Adrenal gland (tissue), 12 donors: ENCODE data around the gene LIPJ. TPM values are rescaled to one million over a fixed set of nuclear protein-coding genes. Genes with fewer than 3 reads are reported as not detected.

Source experiments
- DNase-seq, 7 donors: peaks; one replicate each; pipeline ENCODE4 v3.0.0-alpha.2; 2019 to 2020
- H3K27ac ChIP-seq, 5 donors: fragments of 200-600 bp; sonication (generic) in 4 of 5; 1 replicate in 3 of 5; 2 replicates in 2 of 5; pipeline versions ENCODE4 v1.5.1 to v1.8.0; 2016 to 2020; ENCODE audit warnings: mild to moderate bottlenecking in 1 of 5
- H3K27me3 ChIP-seq: fragments of 200-600 bp; 2 replicates; pipeline ENCODE4 v1.8.0; 2021
- H3K36me3 ChIP-seq, 2 donors: fragments of 200-600 bp; replicated peaks in 1 of 2; 1 replicate in 1 of 2; 2 replicates in 1 of 2; pipeline versions ENCODE4 v1.5.1 to v1.8.0; 2018 to 2022
- H3K4me1 ChIP-seq, 2 donors: fragments of 200-600 bp; replicated peaks in 1 of 2; 1 replicate in 1 of 2; 2 replicates in 1 of 2; pipeline versions ENCODE4 v1.5.1 to v1.8.0; 2018 to 2021
- H3K4me3 ChIP-seq, 4 donors: fragments of 200-600 bp; sonication (generic) in 3 of 4; one replicate each; pipeline ENCODE4 v1.5.1; 2016 to 2018
- H3K9me3 ChIP-seq, 3 donors: fragments of 200-600 bp; sonication (generic) in 1 of 3; replicated peaks in 1 of 3; 1 replicate in 2 of 3; 2 replicates in 1 of 3; pipeline versions ENCODE4 v1.5.1 to v1.8.0; 2016 to 2021
- POLR2A ChIP-seq, 2 donors: fragments of 450-650 bp; IDR thresholded peaks; one replicate each; pipeline ENCODE4 v1.6.1; 2017; ENCODE audit warnings: antibody characterized with exemption in 2 of 2, mild to moderate bottlenecking in 2 of 2, moderate library complexity in 1 of 2
- WGBS, 4 donors: extraction: QIAGEN DNeasy Blood & Tissue Kit in 2 of 4; methylation state at CpG; one replicate each; pipeline versions ENCODE4 v1.1.5 to v1.1.7; 2013 to 2017; 5-methylcytosine and 5-hydroxymethylcytosine counted together
- intact Hi-C, 2 donors: fragments of 100-400 bp; cut with DNase I; formaldehyde crosslinking; loops; one replicate each; pipeline versions ENCODE4 v1.14.1 to v1.15.0; 2022 to 2023
- polyA plus RNA-seq, 3 donors: library from polyadenylated mRNA; stranded (reverse); fragments of 200-250 nt in 2 of 3; fragments of 350-450 nt in 1 of 3; fragmentation: Illumina TruSeq in 1 of 3; extraction: RNeasy Lipid Tissue Mini Kit (QIAGEN cat#74804) in 1 of 3; gene quantifications; one replicate each; pipeline ENCODE4 v1.2.3, GENCODE V29; 2013 to 2014
- total RNA-seq, 9 donors: library from RNA; depleted of rRNA in 4 of 9; stranded (reverse); fragments of >200 nt in 4 of 9; fragments of 120-200 nt in 1 of 9; fragmentation: NEBNext Ultra II Directional in 1 of 9; extraction: Animal tissue kit (Norgen Biotek cat#: 25700) in 1 of 9; gene quantifications; one replicate each; pipeline versions ENCODE4 v1.1.0 to v1.2.4, GENCODE V29; 2013 to 2023
- TF ChIP-seq, protein P1 (sequence below), 6 experiments: fragments of 450-650 bp in 4 of 6; fragments of 200-600 bp in 2 of 6; sonication (generic) in 1 of 6; IDR thresholded peaks; 1 replicate in 5 of 6; 2 replicates in 1 of 6; pipeline versions ENCODE4 v1.5.1 to v1.8.0; 2016 to 2021; ENCODE audit warnings: antibody characterized with exemption in 6 of 6, mild to moderate bottlenecking in 2 of 6, moderate library complexity in 1 of 6
- donor health status: healthy with polysubstance abuse.
- donor health status: Bipolar disorder and iron deficiency.
- donor health status: DM: yes; HTN: yes; CAD: no.
- donor health status: DM: no; HTN: no; CAD: no.
- donor health status: DM: no; HTN: no; CAD: no.
- donor health status: DM: yes; HTN: yes; CAD: no.

Gene LIPJ
- total and polyA plus RNA-seq, 12 donors = 0.05 to 0.17 (median 0.07) TPM; not detected in 9

DNA sequence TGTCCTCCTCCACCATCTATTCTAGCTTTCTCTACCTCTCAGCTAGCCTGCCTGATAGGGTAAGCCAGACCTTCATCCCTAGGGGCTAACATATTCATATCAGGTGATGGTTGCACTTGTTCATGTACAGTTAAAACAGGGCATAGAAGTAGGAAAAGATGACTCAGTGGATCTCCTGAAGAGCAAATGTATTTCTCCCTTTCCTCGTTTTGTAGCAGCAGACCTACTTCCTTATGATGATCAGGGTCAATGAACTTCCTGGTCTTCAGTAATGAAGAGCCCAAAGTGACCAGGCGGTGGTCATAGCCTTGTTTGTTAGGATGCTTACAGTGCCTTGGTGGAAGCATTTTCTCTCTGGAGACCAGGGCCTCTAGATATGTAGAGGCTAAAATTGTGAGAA, 6.3 kb downstream of the LIPJ start:
- WGBS, 4 donors = 67 to 79% (median 71%) methylated on average over 2 of the region's 2 CpGs
- Histone ChIP-seq H3K27ac (no peak overlapping the region), H3K36me3 (no peaks in the 10 kb centered on the region), H3K4me3 (no peak overlapping the region), H3K9me3 (no peaks in the 10 kb centered on the region), H3K27me3 (no peaks in the 10 kb centered on the region), H3K4me1 (no peaks in the 10 kb centered on the region)
- DNase-seq = no peak
- intact Hi-C loops = no loop called here
- TF ChIP-seq, protein P1, sequence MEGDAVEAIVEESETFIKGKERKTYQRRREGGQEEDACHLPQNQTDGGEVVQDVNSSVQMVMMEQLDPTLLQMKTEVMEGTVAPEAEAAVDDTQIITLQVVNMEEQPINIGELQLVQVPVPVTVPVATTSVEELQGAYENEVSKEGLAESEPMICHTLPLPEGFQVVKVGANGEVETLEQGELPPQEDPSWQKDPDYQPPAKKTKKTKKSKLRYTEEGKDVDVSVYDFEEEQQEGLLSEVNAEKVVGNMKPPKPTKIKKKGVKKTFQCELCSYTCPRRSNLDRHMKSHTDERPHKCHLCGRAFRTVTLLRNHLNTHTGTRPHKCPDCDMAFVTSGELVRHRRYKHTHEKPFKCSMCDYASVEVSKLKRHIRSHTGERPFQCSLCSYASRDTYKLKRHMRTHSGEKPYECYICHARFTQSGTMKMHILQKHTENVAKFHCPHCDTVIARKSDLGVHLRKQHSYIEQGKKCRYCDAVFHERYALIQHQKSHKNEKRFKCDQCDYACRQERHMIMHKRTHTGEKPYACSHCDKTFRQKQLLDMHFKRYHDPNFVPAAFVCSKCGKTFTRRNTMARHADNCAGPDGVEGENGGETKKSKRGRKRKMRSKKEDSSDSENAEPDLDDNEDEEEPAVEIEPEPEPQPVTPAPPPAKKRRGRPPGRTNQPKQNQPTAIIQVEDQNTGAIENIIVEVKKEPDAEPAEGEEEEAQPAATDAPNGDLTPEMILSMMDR (IDR thresholded peaks at IDR 0.05) = no peak
- TF ChIP-seq POLR2A (IDR thresholded peaks at IDR 0.05) = no peak

DNA sequence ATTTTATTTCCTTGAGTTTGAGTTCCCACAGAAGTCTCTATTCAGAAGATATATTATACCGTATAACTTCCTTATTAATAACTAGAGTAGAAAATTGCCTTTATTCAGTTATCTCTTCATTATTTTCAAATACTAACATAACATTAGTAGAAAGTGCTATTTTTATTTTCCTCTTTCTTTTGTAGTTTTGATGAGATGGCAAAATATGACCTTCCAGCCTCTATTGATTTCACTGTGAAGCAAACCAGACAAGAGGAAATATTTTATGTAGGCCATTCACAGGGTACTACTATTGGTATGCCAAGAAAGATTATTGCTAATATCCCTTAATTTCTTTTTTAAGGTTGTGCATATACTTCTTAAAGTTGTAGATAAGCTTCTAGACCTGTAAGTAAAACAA, 7.9 kb downstream of the LIPJ start:
- 94 to 98% (median 97%) methylated on average over 1 of the region's 1 CpG for WGBS, 4 donors
- TF ChIP-seq POLR2A (IDR thresholded peaks at IDR 0.05) = no peak
- TF ChIP-seq, protein P1 (IDR thresholded peaks at IDR 0.05) = no peak

DNA sequence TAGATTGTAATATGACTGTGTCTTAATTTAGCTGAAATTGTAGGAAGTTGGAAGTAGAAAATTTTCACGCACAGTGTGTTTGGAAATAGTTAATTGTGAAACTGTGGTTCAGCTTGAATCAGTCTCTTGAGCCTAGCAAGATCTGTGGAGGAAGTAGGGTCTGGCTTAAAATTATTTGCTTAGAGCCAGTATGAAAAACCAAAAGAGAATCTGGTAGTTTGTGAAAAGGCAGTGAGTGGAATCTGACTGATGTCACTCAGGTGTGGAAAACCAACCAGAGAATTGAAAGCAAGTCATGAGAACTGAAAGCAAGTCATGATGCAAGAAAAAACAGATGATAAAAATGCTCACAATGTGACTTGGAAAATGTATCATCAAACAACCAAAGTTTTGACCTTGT, 11.5 kb downstream of the LIPJ start:
- H3K4me1 ChIP-seq = no peaks in the 10 kb centered on the region
- H3K27ac ChIP-seq = no peak overlapping the region
- H3K36me3 ChIP-seq = no peaks in the 10 kb centered on the region
- H3K4me3 ChIP-seq = no peak overlapping the region
- DNase-seq = no peak
- intact Hi-C loops = no loop called here
- H3K9me3 ChIP-seq = no peaks in the 10 kb centered on the region
- H3K27me3 ChIP-seq = no peaks in the 10 kb centered on the region
- WGBS, 4 donors = 77 to 89% (median 81%) methylated on average over 1 of the region's 1 CpG
- TF ChIP-seq POLR2A (IDR thresholded peaks at IDR 0.05) = no peak
- TF ChIP-seq, protein P1 (IDR thresholded peaks at IDR 0.05) = no peak

More for the DNA sequence above, 7.9 kb downstream of the LIPJ start:
- Histone ChIP-seq H3K27ac (no peak overlapping the region), H3K36me3 (no peaks in the 10 kb centered on the region), H3K4me3 (no peak overlapping the region), H3K9me3 (no peaks in the 10 kb centered on the region), H3K27me3 (no peaks in the 10 kb centered on the region), H3K4me1 (no peaks in the 10 kb centered on the region)
- no peak for DNase-seq
- intact Hi-C loops = no loop called here

DNA sequence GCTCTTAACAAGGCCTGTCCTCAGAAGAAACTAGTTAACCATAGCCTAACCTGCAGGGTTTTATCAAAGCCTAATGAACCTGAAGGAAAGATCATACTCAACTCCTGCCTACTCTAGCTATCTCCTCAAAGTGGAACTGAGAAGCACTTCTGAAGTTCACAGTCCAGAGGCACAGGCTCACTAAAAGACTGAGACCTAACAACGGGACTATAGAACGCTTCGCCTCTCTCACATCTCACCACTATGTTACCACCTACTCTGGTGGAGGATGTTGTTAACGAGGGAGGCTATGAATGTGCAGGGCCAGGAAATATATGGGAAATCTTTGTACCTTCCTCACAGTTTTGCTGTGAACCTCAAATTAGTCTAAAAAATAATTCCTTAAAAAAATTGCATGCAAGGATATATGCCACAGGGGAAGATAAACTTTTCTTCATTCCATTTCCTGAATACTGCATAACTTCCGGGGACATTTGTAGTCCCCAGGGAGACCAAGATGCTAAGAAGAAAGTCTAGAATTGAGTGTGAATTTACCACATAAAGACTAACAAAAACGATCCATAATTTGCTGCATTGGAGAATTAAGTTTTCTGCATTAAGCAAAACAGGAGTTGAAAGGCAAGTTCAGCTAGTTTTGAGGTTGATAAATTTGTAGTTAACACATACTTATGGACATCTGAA, 21.6 kb downstream of the LIPJ start:
- Histone ChIP-seq H3K27me3 (no peaks in the 10 kb centered on the region), H3K36me3 (no peaks in the 10 kb centered on the region), H3K9me3 (no peaks in the 10 kb centered on the region), H3K27ac (no peak overlapping the region), H3K4me3 (no peak overlapping the region), H3K4me1 (no peaks in the 10 kb centered on the region)
- WGBS, 4 donors = 80 to 89% (median 86%) methylated on average over 6 of the region's 6 CpGs
- intact Hi-C loops = no loop called here
- no peak for TF ChIP-seq POLR2A (IDR thresholded peaks at IDR 0.05)
- TF ChIP-seq, protein P1 (IDR thresholded peaks at IDR 0.05) = no peak
- no peak for DNase-seq
